ENCODE measurements around the gene PCBD1.

GRCh38 chr10:70926226-70927000, 38.0 kb upstream of the PCBD1 start:
- no peak for TF ChIP-seq POLR2AphosphoS5 (IDR thresholded peaks at IDR 0.05)
- TF ChIP-seq, protein P1, sequence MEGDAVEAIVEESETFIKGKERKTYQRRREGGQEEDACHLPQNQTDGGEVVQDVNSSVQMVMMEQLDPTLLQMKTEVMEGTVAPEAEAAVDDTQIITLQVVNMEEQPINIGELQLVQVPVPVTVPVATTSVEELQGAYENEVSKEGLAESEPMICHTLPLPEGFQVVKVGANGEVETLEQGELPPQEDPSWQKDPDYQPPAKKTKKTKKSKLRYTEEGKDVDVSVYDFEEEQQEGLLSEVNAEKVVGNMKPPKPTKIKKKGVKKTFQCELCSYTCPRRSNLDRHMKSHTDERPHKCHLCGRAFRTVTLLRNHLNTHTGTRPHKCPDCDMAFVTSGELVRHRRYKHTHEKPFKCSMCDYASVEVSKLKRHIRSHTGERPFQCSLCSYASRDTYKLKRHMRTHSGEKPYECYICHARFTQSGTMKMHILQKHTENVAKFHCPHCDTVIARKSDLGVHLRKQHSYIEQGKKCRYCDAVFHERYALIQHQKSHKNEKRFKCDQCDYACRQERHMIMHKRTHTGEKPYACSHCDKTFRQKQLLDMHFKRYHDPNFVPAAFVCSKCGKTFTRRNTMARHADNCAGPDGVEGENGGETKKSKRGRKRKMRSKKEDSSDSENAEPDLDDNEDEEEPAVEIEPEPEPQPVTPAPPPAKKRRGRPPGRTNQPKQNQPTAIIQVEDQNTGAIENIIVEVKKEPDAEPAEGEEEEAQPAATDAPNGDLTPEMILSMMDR (IDR thresholded peaks at IDR 0.05): no peak
- no peak for TF ChIP-seq POLR2A (IDR thresholded peaks at IDR 0.05)
